WTC11 (cell line): Measurements from ENCODE around the gene ZFYVE28. TPM values are rescaled to one million over a fixed set of nuclear protein-coding genes. Genes with fewer than 3 reads are reported as not detected.

Experiments
- ATAC-seq: fragments of 200-7000 bp; cut with Tn5 transposase; 2 replicates; pipeline ENCODE4 v1.10.0; 2021; ENCODE audit warnings: mild to moderate bottlenecking, moderate library complexity
- CTCF ChIA-PET: fragments of 300-600 bp; sonication (Branson Sonifier 250); formaldehyde crosslinking; loops from one replicate; lab custom pipeline; 2021; ENCODE audit warnings: antibody characterized with exemption; lab: Charles Lee
- POLR2A ChIA-PET: fragments of 350-600 bp; sonication (Branson Sonifier 250); formaldehyde crosslinking; loops from one replicate; lab custom pipeline; 2021; ENCODE audit warnings: antibody characterized with exemption; lab: Charles Lee
- DNase-seq: peaks from one replicate; pipeline ENCODE4 v3.0.0; 2021; ENCODE audit warnings: low spot score
- H3K27ac Mint-ChIP-seq: 2 replicates; pipeline ENCODE4 v1.8.0; 2021; ENCODE audit warnings: mixed read lengths
- H3K27me3 Mint-ChIP-seq: 2 replicates; pipeline ENCODE4 v1.8.0; 2021; ENCODE audit warnings: low read depth, mild to moderate bottlenecking, moderate library complexity, mixed read lengths
- H3K36me3 Mint-ChIP-seq: 2 replicates; pipeline ENCODE4 v1.8.0; 2021; ENCODE audit warnings: mixed read lengths
- H3K4me1 Mint-ChIP-seq: 2 replicates; pipeline ENCODE4 v1.8.0; 2022; ENCODE audit warnings: mixed read lengths
- H3K4me3 Mint-ChIP-seq: 2 replicates; pipeline ENCODE4 v1.8.0; 2021; ENCODE audit warnings: mild to moderate bottlenecking, moderate library complexity, mixed read lengths
- H3K9me3 Mint-ChIP-seq: 2 replicates; pipeline ENCODE4 v1.8.0; 2021; ENCODE audit warnings: mixed read lengths
- ARID4B ChIP-seq: sonication (generic); formaldehyde crosslinking; IDR thresholded peaks from 2 replicates; pipeline ENCODE4 v1.8.0; 2023; ENCODE audit warnings: missing genetic modification reagents, mild to moderate bottlenecking, borderline replicate concordance
- ATF3 ChIP-seq: sonication (generic); formaldehyde crosslinking; conservative IDR thresholded peaks from 2 replicates; pipeline ENCODE4 v1.8.1; 2022; ENCODE audit warnings: mild to moderate bottlenecking, missing genetic modification reagents
- GABPB1 ChIP-seq: sonication (generic); formaldehyde crosslinking; IDR thresholded peaks from 2 replicates; pipeline ENCODE4 v1.8.1; 2023; ENCODE audit warnings: mild to moderate bottlenecking, missing genetic modification reagents
- HMGA2 ChIP-seq: fragments of 250-450 bp; sonication (Bioruptor Pico); IDR thresholded peaks from 2 replicates; pipeline ENCODE4 v1.4.0; 2021; ENCODE audit warnings: mild to moderate bottlenecking, moderate library complexity
- MYBL2 ChIP-seq: sonication (generic); formaldehyde crosslinking; IDR thresholded peaks from 2 replicates; pipeline ENCODE4 v1.8.1; 2023; ENCODE audit warnings: mild to moderate bottlenecking, moderate library complexity, missing genetic modification reagents
- NFATC4 ChIP-seq: fragments of 250-450 bp; sonication (Bioruptor Pico); IDR thresholded peaks from 2 replicates; pipeline ENCODE4 v1.9.0; 2021; ENCODE audit warnings: mild to moderate bottlenecking
- NR3C1 ChIP-seq: sonication (generic); formaldehyde crosslinking; conservative IDR thresholded peaks from 2 replicates; pipeline ENCODE4 v1.8.1; 2023; ENCODE audit warnings: low read depth, mild to moderate bottlenecking, missing genetic modification reagents
- TCF7 ChIP-seq: sonication (generic); formaldehyde crosslinking; IDR thresholded peaks from 2 replicates; pipeline ENCODE4 v1.8.0; 2022; ENCODE audit warnings: mild to moderate bottlenecking, low read depth, missing genetic modification reagents, moderate library complexity
- TEAD1 ChIP-seq: sonication (generic); formaldehyde crosslinking; IDR thresholded peaks from 2 replicates; pipeline ENCODE4 v1.8.0; 2022; ENCODE audit warnings: mild to moderate bottlenecking, missing genetic modification reagents
- ZNF138 ChIP-seq: sonication (generic); formaldehyde crosslinking; conservative IDR thresholded peaks from 2 replicates; pipeline ENCODE4 v1.8.1; 2022; ENCODE audit warnings: mild to moderate bottlenecking, moderate library complexity, missing genetic modification reagents
- ZNF396 ChIP-seq: fragments of 250-450 bp; sonication (Bioruptor Pico); IDR thresholded peaks from 2 replicates; pipeline ENCODE4 v1.8.0; 2021; ENCODE audit warnings: mild to moderate bottlenecking, moderate library complexity, borderline replicate concordance
- ZNF423 ChIP-seq: fragments of 250-450 bp; sonication (Bioruptor Pico); IDR thresholded peaks from 2 replicates; pipeline ENCODE4 v2.1.2; 2022; ENCODE audit warnings: mild to moderate bottlenecking, moderate library complexity
- total RNA-seq: library from RNA; stranded (reverse); gene quantifications from 3 replicates; pipeline ENCODE4 v1.2.3, GENCODE V29; 2021
- TF ChIP-seq, protein P1 (sequence below): fragments of 250-450 bp; sonication (Bioruptor Pico); IDR thresholded peaks from 2 replicates; pipeline ENCODE4 v1.9.0; 2021; ENCODE audit warnings: mild to moderate bottlenecking, borderline replicate concordance
- TF ChIP-seq, protein P2 (sequence below): sonication (generic); formaldehyde crosslinking; IDR thresholded peaks from 2 replicates; pipeline ENCODE4 v1.8.1; 2023; ENCODE audit warnings: mild to moderate bottlenecking, moderate library complexity, missing genetic modification reagents
- TF ChIP-seq, protein P3 (sequence below): fragments of 250-450 bp; sonication (Bioruptor Pico); IDR thresholded peaks from 2 replicates; pipeline ENCODE4 v1.9.0; 2021; ENCODE audit warnings: moderate library complexity, mild to moderate bottlenecking, inconsistent platforms, borderline replicate concordance
- TF ChIP-seq, protein P4 (sequence below): fragments of 250-450 bp; sonication (Bioruptor Pico); IDR thresholded peaks from 2 replicates; pipeline ENCODE4 v1.8.0; 2021; ENCODE audit warnings: mild to moderate bottlenecking
- TF ChIP-seq, protein P5 (sequence below): sonication (generic); formaldehyde crosslinking; IDR thresholded peaks from 2 replicates; pipeline ENCODE4 v1.8.0; 2022; ENCODE audit warnings: mild to moderate bottlenecking, missing genetic modification reagents

Gene ZFYVE28
- total RNA-seq, 1 experiment from 2014 or later: 7.8 TPM

DNA sequence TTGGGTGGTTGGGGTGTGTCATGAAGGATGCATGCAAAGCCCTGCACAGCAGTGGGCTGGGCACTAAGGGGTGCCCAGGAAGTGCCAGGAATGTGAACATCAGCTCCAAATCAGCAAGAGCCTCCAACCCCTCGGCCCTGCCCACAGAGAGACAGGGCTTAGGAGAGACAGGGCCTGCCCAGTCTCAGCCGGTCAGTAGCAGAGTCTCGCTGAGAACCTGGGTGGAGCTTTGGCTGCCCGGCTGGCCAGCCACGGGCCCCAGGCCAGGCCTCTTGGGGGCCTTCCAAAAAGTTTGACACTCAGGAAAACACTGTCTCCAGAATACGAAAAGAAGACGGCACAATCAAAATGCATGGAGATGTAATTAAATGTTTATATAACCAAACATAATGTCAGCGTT is 152.3 kb downstream of the ZFYVE28 start:
- Mint-ChIP-seq H3K36me3 (no peaks in the 10 kb centered on the region), H3K4me3 (no peak overlapping the region), H3K27me3 (peaks cover 7% of the 10 kb centered on the region), H3K27ac (no peak overlapping the region), H3K9me3 (no peaks in the 10 kb centered on the region), H3K4me1 (peaks cover 9% of the 10 kb centered on the region)
- TF ChIP-seq TCF7 (CRISPR knock-in tag) (no peak), GABPB1 (CRISPR knock-in tag) (no peak), ZNF423 (CRISPR knock-in tag) (no peak)
- TF ChIP-seq, protein P1, sequence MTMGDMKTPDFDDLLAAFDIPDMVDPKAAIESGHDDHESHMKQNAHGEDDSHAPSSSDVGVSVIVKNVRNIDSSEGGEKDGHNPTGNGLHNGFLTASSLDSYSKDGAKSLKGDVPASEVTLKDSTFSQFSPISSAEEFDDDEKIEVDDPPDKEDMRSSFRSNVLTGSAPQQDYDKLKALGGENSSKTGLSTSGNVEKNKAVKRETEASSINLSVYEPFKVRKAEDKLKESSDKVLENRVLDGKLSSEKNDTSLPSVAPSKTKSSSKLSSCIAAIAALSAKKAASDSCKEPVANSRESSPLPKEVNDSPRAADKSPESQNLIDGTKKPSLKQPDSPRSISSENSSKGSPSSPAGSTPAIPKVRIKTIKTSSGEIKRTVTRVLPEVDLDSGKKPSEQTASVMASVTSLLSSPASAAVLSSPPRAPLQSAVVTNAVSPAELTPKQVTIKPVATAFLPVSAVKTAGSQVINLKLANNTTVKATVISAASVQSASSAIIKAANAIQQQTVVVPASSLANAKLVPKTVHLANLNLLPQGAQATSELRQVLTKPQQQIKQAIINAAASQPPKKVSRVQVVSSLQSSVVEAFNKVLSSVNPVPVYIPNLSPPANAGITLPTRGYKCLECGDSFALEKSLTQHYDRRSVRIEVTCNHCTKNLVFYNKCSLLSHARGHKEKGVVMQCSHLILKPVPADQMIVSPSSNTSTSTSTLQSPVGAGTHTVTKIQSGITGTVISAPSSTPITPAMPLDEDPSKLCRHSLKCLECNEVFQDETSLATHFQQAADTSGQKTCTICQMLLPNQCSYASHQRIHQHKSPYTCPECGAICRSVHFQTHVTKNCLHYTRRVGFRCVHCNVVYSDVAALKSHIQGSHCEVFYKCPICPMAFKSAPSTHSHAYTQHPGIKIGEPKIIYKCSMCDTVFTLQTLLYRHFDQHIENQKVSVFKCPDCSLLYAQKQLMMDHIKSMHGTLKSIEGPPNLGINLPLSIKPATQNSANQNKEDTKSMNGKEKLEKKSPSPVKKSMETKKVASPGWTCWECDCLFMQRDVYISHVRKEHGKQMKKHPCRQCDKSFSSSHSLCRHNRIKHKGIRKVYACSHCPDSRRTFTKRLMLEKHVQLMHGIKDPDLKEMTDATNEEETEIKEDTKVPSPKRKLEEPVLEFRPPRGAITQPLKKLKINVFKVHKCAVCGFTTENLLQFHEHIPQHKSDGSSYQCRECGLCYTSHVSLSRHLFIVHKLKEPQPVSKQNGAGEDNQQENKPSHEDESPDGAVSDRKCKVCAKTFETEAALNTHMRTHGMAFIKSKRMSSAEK (CRISPR knock-in tag): no peak
- CTCF ChIA-PET: interaction anchor here (0.9 kb wide), 1 partner anchor 175 kb away, joined by 3 read pairs; no protein-coding TSS in a partner anchor
- POLR2A ChIA-PET: no interaction called here
- DNase-seq (no peak), ATAC-seq (no peak)

- no peak overlapping the region for H3K4me3 Mint-ChIP-seq
- no peaks in the 10 kb centered on the region for H3K36me3 Mint-ChIP-seq
- no peak for ATAC-seq
- peaks cover 9% of the 10 kb centered on the region for H3K4me1 Mint-ChIP-seq
- no peak overlapping the region for H3K27ac Mint-ChIP-seq
- DNase-seq: no peak
- ChIA-PET CTCF (interaction anchor here (0.9 kb wide), 1 partner anchor 176 kb away, joined by 3 read pairs; no protein-coding TSS in a partner anchor), POLR2A (interaction anchor here (0.5 to 0.9 kb wide), 3 partner anchors 24 to 574 kb away, joined by 3 to 5 read pairs (median 5); partner anchors contain the start of genes HAUS3 and POLN)
- peaks cover 7% of the 10 kb centered on the region for H3K27me3 Mint-ChIP-seq
- H3K9me3 Mint-ChIP-seq: no peaks in the 10 kb centered on the region
- TF ChIP-seq TEAD1 (CRISPR knock-in tag) (no peak), ZNF396 (CRISPR knock-in tag) (no peak), HMGA2 (CRISPR knock-in tag) (no peak), ARID4B (CRISPR knock-in tag) (no peak), MYBL2 (CRISPR knock-in tag) (no peak), NR3C1 (CRISPR knock-in tag) (no peak), ATF3 (no peak), NFATC4 (CRISPR knock-in tag) (no peak), ZNF138 (CRISPR knock-in tag) (no peak), GABPB1 (CRISPR knock-in tag) (no peak)
- TF ChIP-seq, protein P2, sequence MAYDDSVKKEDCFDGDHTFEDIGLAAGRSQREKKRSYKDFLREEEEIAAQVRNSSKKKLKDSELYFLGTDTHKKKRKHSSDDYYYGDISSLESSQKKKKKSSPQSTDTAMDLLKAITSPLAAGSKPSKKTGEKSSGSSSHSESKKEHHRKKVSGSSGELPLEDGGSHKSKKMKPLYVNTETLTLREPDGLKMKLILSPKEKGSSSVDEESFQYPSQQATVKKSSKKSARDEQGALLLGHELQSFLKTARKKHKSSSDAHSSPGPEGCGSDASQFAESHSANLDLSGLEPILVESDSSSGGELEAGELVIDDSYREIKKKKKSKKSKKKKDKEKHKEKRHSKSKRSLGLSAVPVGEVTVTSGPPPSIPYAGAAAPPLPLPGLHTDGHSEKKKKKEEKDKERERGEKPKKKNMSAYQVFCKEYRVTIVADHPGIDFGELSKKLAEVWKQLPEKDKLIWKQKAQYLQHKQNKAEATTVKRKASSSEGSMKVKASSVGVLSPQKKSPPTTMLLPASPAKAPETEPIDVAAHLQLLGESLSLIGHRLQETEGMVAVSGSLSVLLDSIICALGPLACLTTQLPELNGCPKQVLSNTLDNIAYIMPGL (CRISPR knock-in tag): no peak
- TF ChIP-seq, protein P3, sequence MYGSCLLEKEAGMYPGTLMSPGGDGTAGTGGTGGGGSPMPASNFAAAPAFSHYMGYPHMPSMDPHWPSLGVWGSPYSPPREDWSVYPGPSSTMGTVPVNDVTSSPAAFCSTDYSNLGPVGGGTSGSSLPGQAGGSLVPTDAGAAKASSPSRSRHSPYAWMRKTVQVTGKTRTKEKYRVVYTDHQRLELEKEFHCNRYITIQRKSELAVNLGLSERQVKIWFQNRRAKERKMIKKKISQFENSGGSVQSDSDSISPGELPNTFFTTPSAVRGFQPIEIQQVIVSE (CRISPR knock-in tag): no peak
- TF ChIP-seq, protein P4, sequence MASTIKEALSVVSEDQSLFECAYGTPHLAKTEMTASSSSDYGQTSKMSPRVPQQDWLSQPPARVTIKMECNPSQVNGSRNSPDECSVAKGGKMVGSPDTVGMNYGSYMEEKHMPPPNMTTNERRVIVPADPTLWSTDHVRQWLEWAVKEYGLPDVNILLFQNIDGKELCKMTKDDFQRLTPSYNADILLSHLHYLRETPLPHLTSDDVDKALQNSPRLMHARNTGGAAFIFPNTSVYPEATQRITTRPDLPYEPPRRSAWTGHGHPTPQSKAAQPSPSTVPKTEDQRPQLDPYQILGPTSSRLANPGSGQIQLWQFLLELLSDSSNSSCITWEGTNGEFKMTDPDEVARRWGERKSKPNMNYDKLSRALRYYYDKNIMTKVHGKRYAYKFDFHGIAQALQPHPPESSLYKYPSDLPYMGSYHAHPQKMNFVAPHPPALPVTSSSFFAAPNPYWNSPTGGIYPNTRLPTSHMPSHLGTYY (CRISPR knock-in tag): no peak
- TF ChIP-seq, protein P5, sequence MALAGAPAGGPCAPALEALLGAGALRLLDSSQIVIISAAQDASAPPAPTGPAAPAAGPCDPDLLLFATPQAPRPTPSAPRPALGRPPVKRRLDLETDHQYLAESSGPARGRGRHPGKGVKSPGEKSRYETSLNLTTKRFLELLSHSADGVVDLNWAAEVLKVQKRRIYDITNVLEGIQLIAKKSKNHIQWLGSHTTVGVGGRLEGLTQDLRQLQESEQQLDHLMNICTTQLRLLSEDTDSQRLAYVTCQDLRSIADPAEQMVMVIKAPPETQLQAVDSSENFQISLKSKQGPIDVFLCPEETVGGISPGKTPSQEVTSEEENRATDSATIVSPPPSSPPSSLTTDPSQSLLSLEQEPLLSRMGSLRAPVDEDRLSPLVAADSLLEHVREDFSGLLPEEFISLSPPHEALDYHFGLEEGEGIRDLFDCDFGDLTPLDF: no peak
These were observed 153.0 kb downstream of the ZFYVE28 start for GRCh38 chr4:2265113-2266110.
